GM23338 (cell line): ENCODE data around the gene TAPBP. TPM values are rescaled to one million over a fixed set of nuclear protein-coding genes. Genes with fewer than 3 reads are reported as not detected.
"Not testable (repeated sequence)": the region's sequence is repeated elsewhere in the genome, so short reads cannot be mapped to it uniquely, and the experiment has no call there.

ENCODE experiments used
- ATAC-seq: fragments of 200-7000 bp; cut with Tn5 transposase; 3 replicates; pipeline ENCODE4 v1.9.1; 2020
- DNase-seq: peaks from one replicate; pipeline ENCODE4 v3.0.0-alpha.2; 2015; ENCODE audit warnings: low spot score
- H2AFZ ChIP-seq: fragments of 200-600 bp; sonication (generic); 2 replicates; pipeline ENCODE4 v1.8.0; 2016; ENCODE audit warnings: antibody characterized with exemption, mild to moderate bottlenecking, moderate library complexity
- H3F3A ChIP-seq: fragments of 200-600 bp; sonication (generic); replicated peaks from 2 replicates; pipeline ENCODE4 v1.8.0; 2017; ENCODE audit warnings: antibody characterized with exemption, mixed run types, low read depth
- H3K27ac ChIP-seq: fragments of 200-600 bp; sonication (generic); 2 replicates; pipeline ENCODE4 v1.6.1; 2016; ENCODE audit warnings: low read depth
- H3K27me3 ChIP-seq: fragments of 200-600 bp; sonication (generic); 2 replicates; pipeline ENCODE4 v1.8.0; 2016; ENCODE audit warnings: mild to moderate bottlenecking, mixed run types, moderate library complexity; ENCODE audit not compliant: insufficient read depth
- H3K36me3 ChIP-seq: fragments of 200-600 bp; sonication (generic); 2 replicates; pipeline ENCODE4 v1.8.0; 2016; ENCODE audit warnings: mild to moderate bottlenecking; ENCODE audit not compliant: insufficient read depth
- H3K4me1 ChIP-seq: fragments of 200-600 bp; sonication (generic); 2 replicates; pipeline ENCODE4 v1.8.0; 2016; ENCODE audit warnings: mild to moderate bottlenecking, moderate library complexity; ENCODE audit not compliant: insufficient read depth
- H3K4me2 ChIP-seq: fragments of 200-600 bp; sonication (generic); 2 replicates; pipeline ENCODE4 v1.7.1; 2017; ENCODE audit warnings: mixed run types
- H3K4me3 ChIP-seq: fragments of 200-600 bp; sonication (generic); 2 replicates; pipeline ENCODE4 v1.6.1; 2016; ENCODE audit warnings: mixed run types
- H3K79me2 ChIP-seq: fragments of 200-600 bp; sonication (generic); replicated peaks from 2 replicates; pipeline ENCODE4 v1.8.0; 2017; ENCODE audit warnings: mild to moderate bottlenecking; ENCODE audit not compliant: insufficient read depth
- H3K9me2 ChIP-seq: fragments of 200-600 bp; sonication (generic); 2 replicates; pipeline ENCODE4 v1.8.0; 2017; ENCODE audit not compliant: insufficient read depth
- H4K20me1 ChIP-seq: fragments of 200-600 bp; sonication (generic); replicated peaks from 2 replicates; pipeline ENCODE4 v1.8.0; 2017; ENCODE audit warnings: mild to moderate bottlenecking; ENCODE audit not compliant: insufficient read depth
- H3K27ac Mint-ChIP-seq: 2 replicates; pipeline ENCODE4 v1.8.0; 2020; ENCODE audit warnings: inconsistent platforms, mild to moderate bottlenecking, moderate library complexity, mixed read lengths
- H3K27me3 Mint-ChIP-seq: 3 replicates; pipeline ENCODE4 v1.8.0; 2022; ENCODE audit warnings: low read depth, mild to moderate bottlenecking, moderate library complexity, mixed read lengths, inconsistent platforms; ENCODE audit not compliant: insufficient read depth, poor library complexity
- H3K36me3 Mint-ChIP-seq: 3 replicates; pipeline ENCODE4 v1.8.0; 2021; ENCODE audit warnings: low read depth, mild to moderate bottlenecking, inconsistent platforms, moderate library complexity, mixed read lengths
- H3K4me1 Mint-ChIP-seq: 3 replicates; pipeline ENCODE4 v1.8.0; 2020; ENCODE audit warnings: mild to moderate bottlenecking, inconsistent platforms, mixed read lengths
- H3K4me3 Mint-ChIP-seq: 3 replicates; pipeline ENCODE4 v1.8.0; 2021; ENCODE audit warnings: moderate library complexity, mild to moderate bottlenecking, inconsistent platforms, mixed read lengths
- H3K9me3 Mint-ChIP-seq: 3 replicates; pipeline ENCODE4 v1.8.0; 2020; ENCODE audit warnings: moderate library complexity, mild to moderate bottlenecking, inconsistent platforms, mixed read lengths
- EZH2 ChIP-seq: fragments of 200-600 bp; sonication (generic); IDR thresholded peaks from one replicate; pipeline ENCODE4 v1.8.0; 2017; ENCODE audit warnings: antibody characterized with exemption, mild to moderate bottlenecking, low read depth; ENCODE audit not compliant: unreplicated experiment
- EZH2phosphoT487 ChIP-seq: fragments of 200-600 bp; sonication (generic); IDR thresholded peaks from one replicate; pipeline ENCODE4 v1.8.1; 2018; ENCODE audit warnings: antibody characterized with exemption; ENCODE audit not compliant: unreplicated experiment
- JUNB ChIP-seq: IDR thresholded peaks from one replicate; pipeline ENCODE4 v1.6.1; 2016; ENCODE audit warnings: antibody characterized with exemption; ENCODE audit not compliant: unreplicated experiment
- NANOG ChIP-seq: IDR thresholded peaks from 2 replicates; pipeline ENCODE4 v1.6.1; 2016; ENCODE audit warnings: antibody characterized with exemption, borderline replicate concordance
- POLR2AphosphoS5 ChIP-seq: IDR thresholded peaks from 2 replicates; pipeline ENCODE4 v1.6.1; 2016; ENCODE audit warnings: antibody characterized with exemption, low read depth
- STAT1 ChIP-seq: IDR thresholded peaks from one replicate; pipeline ENCODE4 v1.6.1; 2016; ENCODE audit warnings: antibody characterized with exemption; ENCODE audit not compliant: unreplicated experiment
- ZNF114 ChIP-seq: fragments of 250-450 bp; sonication (Bioruptor Pico); IDR thresholded peaks from 2 replicates; pipeline ENCODE4 v1.5.0; 2020; ENCODE audit warnings: mild to moderate bottlenecking, moderate library complexity
- ZNF331 ChIP-seq: fragments of 250-450 bp; sonication (Bioruptor Pico); IDR thresholded peaks from 2 replicates; pipeline ENCODE4 v1.5.0; 2020; ENCODE audit warnings: low read depth, mild to moderate bottlenecking, moderate library complexity
- polyA plus RNA-seq: library from polyadenylated mRNA; unstranded; fragments of >200 nt; fragmentation: Nextera tagmentation; extraction: Ambion mirVana; gene quantifications from 2 replicates; pipeline ENCODE4 v1.2.1, GENCODE V29; 2016
- total RNA-seq: library from RNA; depleted of rRNA; stranded (reverse); fragments of >200 nt; shearing (Covaris generic); gene quantifications from 2 replicates; pipeline ENCODE4 v1.2.3, GENCODE V29; 2014
- TF ChIP-seq, protein P1 (sequence below), 2 experiments: fragments of 200-600 bp in 1 of 2; sonication (generic) in 1 of 2; conservative IDR thresholded peaks; 2 replicates each; pipeline versions ENCODE4 v1.5.1 to v1.6.1; 2016 to 2017; ENCODE audit warnings: antibody characterized with exemption in 2 of 2, low read depth in 2 of 2, mild to moderate bottlenecking in 2 of 2, moderate library complexity in 1 of 2
- TF ChIP-seq, protein P2 (sequence below): IDR thresholded peaks from one replicate; pipeline ENCODE4 v1.6.1; 2018; ENCODE audit warnings: antibody characterized with exemption; ENCODE audit not compliant: unreplicated experiment
- TF ChIP-seq, protein P3 (sequence below): fragments of 250-450 bp; sonication (Bioruptor Pico); IDR thresholded peaks from 2 replicates; pipeline ENCODE4 v1.5.0; 2020; ENCODE audit warnings: mild to moderate bottlenecking, moderate library complexity

TAPBP gene
- total and polyA plus RNA-seq, 2 experiments from 2014 or later = 19.9 to 37.5 TPM

DNA sequence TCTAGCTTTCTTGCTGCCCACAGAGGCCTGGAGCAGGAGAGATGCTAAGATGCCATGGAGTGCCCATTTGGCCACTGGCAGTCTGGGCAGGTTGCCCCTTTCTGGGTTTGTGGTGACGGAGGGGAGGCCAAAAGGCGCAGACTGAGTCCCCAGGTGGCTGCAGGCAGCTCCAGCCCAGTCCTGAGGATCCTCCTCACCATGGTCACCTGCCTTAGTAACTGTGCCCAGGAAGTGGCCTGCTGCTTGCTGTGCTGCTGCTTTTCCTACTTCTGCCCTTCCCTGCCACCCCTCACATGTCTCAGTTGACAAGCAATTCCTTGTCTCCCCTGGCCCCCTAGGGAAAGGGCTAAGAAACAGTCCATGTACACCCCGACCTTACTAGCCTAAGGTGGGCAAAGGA, 42.4 kb upstream of the TAPBP start:
- Histone ChIP-seq H3K9me2 (no peaks in the 10 kb centered on the region), H3K36me3 (no peaks in the 10 kb centered on the region), H3K4me1 (peaks cover 6% of the 10 kb centered on the region; the same call in 1 of the 2 replicates), H3K27me3 (no peaks in the 10 kb centered on the region), H3K79me2 (no peaks in the 10 kb centered on the region), H3K4me3 (no peak overlapping the region), H3K27ac (no peak overlapping the region), H4K20me1 (no peaks in the 10 kb centered on the region), H2AFZ (no peak overlapping the region; the same call in 1 of the 2 replicates), H3K4me2 (no peak overlapping the region), H3F3A (no peaks in the 10 kb centered on the region)
- H3K36me3 Mint-ChIP-seq = peaks cover 6% of the 10 kb centered on the region; the same call in 2 of the 3 replicates
- peaks cover 10% of the 10 kb centered on the region for H3K9me3 Mint-ChIP-seq
- peaks cover 14% of the 10 kb centered on the region for H3K4me1 Mint-ChIP-seq
- DNase-seq = no peak
- H3K27ac Mint-ChIP-seq = no peak overlapping the region
- no peak for ATAC-seq
- H3K27me3 Mint-ChIP-seq = peaks cover 4% of the 10 kb centered on the region
- H3K4me3 Mint-ChIP-seq = no peak overlapping the region
- TF ChIP-seq NANOG = no peak
- no peak for TF ChIP-seq JUNB
- TF ChIP-seq EZH2phosphoT487 = no peak
- TF ChIP-seq, protein P1, sequence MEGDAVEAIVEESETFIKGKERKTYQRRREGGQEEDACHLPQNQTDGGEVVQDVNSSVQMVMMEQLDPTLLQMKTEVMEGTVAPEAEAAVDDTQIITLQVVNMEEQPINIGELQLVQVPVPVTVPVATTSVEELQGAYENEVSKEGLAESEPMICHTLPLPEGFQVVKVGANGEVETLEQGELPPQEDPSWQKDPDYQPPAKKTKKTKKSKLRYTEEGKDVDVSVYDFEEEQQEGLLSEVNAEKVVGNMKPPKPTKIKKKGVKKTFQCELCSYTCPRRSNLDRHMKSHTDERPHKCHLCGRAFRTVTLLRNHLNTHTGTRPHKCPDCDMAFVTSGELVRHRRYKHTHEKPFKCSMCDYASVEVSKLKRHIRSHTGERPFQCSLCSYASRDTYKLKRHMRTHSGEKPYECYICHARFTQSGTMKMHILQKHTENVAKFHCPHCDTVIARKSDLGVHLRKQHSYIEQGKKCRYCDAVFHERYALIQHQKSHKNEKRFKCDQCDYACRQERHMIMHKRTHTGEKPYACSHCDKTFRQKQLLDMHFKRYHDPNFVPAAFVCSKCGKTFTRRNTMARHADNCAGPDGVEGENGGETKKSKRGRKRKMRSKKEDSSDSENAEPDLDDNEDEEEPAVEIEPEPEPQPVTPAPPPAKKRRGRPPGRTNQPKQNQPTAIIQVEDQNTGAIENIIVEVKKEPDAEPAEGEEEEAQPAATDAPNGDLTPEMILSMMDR (conservative IDR thresholded peaks at IDR 0.05; ENCODE audit: low read depth in 2 of 2) = no peak
- TF ChIP-seq, protein P2, sequence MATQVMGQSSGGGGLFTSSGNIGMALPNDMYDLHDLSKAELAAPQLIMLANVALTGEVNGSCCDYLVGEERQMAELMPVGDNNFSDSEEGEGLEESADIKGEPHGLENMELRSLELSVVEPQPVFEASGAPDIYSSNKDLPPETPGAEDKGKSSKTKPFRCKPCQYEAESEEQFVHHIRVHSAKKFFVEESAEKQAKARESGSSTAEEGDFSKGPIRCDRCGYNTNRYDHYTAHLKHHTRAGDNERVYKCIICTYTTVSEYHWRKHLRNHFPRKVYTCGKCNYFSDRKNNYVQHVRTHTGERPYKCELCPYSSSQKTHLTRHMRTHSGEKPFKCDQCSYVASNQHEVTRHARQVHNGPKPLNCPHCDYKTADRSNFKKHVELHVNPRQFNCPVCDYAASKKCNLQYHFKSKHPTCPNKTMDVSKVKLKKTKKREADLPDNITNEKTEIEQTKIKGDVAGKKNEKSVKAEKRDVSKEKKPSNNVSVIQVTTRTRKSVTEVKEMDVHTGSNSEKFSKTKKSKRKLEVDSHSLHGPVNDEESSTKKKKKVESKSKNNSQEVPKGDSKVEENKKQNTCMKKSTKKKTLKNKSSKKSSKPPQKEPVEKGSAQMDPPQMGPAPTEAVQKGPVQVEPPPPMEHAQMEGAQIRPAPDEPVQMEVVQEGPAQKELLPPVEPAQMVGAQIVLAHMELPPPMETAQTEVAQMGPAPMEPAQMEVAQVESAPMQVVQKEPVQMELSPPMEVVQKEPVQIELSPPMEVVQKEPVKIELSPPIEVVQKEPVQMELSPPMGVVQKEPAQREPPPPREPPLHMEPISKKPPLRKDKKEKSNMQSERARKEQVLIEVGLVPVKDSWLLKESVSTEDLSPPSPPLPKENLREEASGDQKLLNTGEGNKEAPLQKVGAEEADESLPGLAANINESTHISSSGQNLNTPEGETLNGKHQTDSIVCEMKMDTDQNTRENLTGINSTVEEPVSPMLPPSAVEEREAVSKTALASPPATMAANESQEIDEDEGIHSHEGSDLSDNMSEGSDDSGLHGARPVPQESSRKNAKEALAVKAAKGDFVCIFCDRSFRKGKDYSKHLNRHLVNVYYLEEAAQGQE = no peak
- no peak for TF ChIP-seq POLR2AphosphoS5
- TF ChIP-seq STAT1 = no peak
- TF ChIP-seq, protein P3, sequence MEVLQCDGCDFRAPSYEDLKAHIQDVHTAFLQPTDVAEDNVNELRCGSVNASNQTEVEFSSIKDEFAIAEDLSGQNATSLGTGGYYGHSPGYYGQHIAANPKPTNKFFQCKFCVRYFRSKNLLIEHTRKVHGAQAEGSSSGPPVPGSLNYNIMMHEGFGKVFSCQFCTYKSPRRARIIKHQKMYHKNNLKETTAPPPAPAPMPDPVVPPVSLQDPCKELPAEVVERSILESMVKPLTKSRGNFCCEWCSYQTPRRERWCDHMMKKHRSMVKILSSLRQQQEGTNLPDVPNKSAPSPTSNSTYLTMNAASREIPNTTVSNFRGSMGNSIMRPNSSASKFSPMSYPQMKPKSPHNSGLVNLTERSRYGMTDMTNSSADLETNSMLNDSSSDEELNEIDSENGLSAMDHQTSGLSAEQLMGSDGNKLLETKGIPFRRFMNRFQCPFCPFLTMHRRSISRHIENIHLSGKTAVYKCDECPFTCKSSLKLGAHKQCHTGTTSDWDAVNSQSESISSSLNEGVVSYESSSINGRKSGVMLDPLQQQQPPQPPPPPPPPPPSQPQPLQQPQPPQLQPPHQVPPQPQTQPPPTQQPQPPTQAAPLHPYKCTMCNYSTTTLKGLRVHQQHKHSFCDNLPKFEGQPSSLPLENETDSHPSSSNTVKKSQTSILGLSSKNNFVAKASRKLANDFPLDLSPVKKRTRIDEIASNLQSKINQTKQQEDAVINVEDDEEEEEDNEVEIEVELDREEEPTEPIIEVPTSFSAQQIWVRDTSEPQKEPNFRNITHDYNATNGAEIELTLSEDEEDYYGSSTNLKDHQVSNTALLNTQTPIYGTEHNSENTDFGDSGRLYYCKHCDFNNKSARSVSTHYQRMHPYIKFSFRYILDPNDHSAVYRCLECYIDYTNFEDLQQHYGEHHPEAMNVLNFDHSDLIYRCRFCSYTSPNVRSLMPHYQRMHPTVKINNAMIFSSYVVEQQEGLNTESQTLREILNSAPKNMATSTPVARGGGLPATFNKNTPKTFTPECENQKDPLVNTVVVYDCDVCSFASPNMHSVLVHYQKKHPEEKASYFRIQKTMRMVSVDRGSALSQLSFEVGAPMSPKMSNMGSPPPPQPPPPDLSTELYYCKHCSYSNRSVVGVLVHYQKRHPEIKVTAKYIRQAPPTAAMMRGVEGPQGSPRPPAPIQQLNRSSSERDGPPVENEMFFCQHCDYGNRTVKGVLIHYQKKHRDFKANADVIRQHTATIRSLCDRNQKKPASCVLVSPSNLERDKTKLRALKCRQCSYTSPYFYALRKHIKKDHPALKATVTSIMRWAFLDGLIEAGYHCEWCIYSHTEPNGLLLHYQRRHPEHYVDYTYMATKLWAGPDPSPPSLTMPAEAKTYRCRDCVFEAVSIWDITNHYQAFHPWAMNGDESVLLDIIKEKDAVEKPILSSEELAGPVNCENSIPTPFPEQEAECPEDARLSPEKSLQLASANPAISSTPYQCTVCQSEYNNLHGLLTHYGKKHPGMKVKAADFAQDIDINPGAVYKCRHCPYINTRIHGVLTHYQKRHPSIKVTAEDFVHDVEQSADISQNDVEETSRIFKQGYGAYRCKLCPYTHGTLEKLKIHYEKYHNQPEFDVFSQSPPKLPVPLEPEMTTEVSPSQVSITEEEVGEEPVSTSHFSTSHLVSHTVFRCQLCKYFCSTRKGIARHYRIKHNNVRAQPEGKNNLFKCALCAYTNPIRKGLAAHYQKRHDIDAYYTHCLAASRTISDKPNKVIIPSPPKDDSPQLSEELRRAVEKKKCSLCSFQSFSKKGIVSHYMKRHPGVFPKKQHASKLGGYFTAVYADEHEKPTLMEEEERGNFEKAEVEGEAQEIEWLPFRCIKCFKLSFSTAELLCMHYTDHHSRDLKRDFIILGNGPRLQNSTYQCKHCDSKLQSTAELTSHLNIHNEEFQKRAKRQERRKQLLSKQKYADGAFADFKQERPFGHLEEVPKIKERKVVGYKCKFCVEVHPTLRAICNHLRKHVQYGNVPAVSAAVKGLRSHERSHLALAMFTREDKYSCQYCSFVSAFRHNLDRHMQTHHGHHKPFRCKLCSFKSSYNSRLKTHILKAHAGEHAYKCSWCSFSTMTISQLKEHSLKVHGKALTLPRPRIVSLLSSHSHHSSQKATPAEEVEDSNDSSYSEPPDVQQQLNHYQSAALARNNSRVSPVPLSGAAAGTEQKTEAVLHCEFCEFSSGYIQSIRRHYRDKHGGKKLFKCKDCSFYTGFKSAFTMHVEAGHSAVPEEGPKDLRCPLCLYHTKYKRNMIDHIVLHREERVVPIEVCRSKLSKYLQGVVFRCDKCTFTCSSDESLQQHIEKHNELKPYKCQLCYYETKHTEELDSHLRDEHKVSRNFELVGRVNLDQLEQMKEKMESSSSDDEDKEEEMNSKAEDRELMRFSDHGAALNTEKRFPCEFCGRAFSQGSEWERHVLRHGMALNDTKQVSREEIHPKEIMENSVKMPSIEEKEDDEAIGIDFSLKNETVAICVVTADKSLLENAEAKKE (CRISPR knock-in tag) = no peak
- no peak for TF ChIP-seq ZNF114
- no peak for TF ChIP-seq ZNF331 (CRISPR knock-in tag)
- no peak for TF ChIP-seq EZH2

DNA sequence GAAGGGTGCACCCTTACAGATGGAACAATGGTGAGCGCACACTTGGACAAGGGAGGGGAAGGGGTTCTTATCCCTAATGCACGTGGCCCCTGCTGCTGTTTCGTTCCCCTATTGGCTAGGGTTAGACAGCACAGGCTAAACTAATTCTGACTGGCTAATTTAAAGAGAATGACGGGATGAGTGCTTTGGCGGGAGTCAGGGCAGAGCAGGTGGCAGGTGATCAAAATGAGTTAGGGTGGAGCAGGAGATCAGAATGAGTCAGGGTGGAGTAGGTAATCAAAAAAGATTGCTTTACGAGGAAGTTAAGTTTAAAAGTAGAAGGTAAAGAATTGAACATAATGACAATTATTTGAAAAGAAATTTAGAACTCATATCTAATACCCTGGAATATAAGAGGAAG, 42.0 kb upstream of the TAPBP start:
- H3K9me2 ChIP-seq, H3K4me1 ChIP-seq, H3K4me3 Mint-ChIP-seq, H3K27me3 ChIP-seq, H3K36me3 ChIP-seq, H2AFZ ChIP-seq, H3F3A ChIP-seq, H3K27ac ChIP-seq, ATAC-seq, H3K36me3 Mint-ChIP-seq, H4K20me1 ChIP-seq, H3K4me3 ChIP-seq, DNase-seq, H3K79me2 ChIP-seq, H3K4me2 ChIP-seq, H3K27me3 Mint-ChIP-seq, H3K27ac Mint-ChIP-seq: not testable (repeated sequence)
- peaks cover 14% of the 10 kb centered on the region for H3K4me1 Mint-ChIP-seq
- peaks cover 10% of the 10 kb centered on the region for H3K9me3 Mint-ChIP-seq
